ENCODE data around the gene STK32C.
"Not testable (repeated sequence)": the region's sequence is repeated elsewhere in the genome, so short reads cannot be mapped to it uniquely, and the experiment has no call there.

Gene STK32C

DNA sequence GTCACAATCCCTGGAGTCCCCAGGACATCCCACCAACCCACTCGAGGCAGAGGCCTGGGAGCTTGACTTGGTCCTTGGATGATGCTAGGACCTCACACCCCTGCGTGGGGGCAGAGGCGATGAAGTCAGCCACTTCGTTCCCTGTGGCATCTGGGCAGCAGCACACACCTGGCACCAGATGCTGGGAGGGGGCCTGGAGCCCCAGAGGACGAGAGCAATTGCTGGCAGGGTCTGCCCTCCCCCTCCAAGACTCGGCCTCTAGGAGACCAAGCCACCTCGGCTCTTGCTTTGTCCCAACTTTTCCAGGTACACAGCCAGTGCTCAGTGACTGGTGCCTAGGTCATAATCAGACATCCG lies 81.9 kb downstream of the STK32C start:
- H3K27ac ChIP-seq (ENCODE audit: low read depth, low read length): no peak overlapping the region
- no peaks in the 10 kb centered on the region for H3K27me3 ChIP-seq (ENCODE audit: insufficient read depth, low read length)
- no peaks in the 10 kb centered on the region for H3K4me1 ChIP-seq (ENCODE audit: control insufficient read depth, insufficient read depth, low read length, unreplicated experiment)
- H3K4me3 ChIP-seq (ENCODE audit: low read depth, low read length): no peak overlapping the region
- H2AFZ ChIP-seq (ENCODE audit: low read length, unreplicated experiment): no peak overlapping the region
- H3K79me2 ChIP-seq (ENCODE audit: control insufficient read depth, insufficient read depth, low read length, unreplicated experiment): no peaks in the 10 kb centered on the region
- no peaks in the 10 kb centered on the region for H3K36me3 ChIP-seq (ENCODE audit: insufficient read depth, low read length)

GRCh38 chr10:132225073-132225848 lies 82.5 kb downstream of the STK32C start:
- Histone ChIP-seq H3K27me3 (ENCODE audit: insufficient read depth, low read length) (no peaks in the 10 kb centered on the region), H3K4me1 (ENCODE audit: control insufficient read depth, insufficient read depth, low read length, unreplicated experiment) (no peaks in the 10 kb centered on the region), H3K36me3 (ENCODE audit: insufficient read depth, low read length) (no peaks in the 10 kb centered on the region), H3K27ac (ENCODE audit: low read depth, low read length) (no peak overlapping the region), H3K4me3 (ENCODE audit: low read depth, low read length) (no peak overlapping the region), H3K79me2 (ENCODE audit: control insufficient read depth, insufficient read depth, low read length, unreplicated experiment) (no peaks in the 10 kb centered on the region), H2AFZ (ENCODE audit: low read length, unreplicated experiment) (no peak overlapping the region)

DNA sequence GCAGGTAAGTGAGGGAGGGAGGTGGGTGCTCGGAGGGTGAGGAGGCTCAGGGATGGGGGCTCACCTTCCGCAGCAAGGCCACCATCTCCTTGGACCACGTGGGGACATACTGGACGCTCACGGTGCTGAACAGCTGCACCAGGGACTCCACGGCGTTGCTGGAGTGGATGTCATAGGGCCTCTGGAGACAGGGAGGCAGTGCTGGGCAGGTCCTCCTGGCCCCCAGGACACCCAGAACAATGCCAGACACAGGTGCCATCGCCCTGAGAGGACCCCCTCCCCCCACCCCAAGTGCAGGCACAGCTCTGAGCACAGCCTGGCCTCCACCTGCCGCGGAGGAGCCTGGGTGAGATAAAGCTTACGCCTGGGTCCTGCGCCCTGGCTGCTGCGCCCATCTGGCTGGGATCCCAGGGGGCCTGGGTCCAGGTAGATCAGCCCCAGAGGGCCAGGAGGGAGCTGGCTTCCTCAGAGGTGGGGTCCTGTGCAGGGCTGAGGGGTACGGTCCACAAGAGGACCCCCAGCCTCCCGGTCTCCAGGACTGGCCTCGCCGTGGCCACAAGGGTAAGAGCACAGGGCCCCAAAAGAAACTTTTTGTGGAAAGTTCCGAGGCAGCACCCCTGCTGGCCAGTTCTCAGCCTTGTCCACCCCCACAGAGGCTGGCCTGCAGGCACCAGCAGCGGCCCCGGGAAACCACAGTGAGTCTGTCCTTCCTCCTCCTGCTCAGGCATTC lies 83.2 kb downstream of the STK32C start:
- Histone ChIP-seq H3K4me1 (ENCODE audit: control insufficient read depth, insufficient read depth, low read length, unreplicated experiment) (no peaks in the 10 kb centered on the region), H3K79me2 (ENCODE audit: control insufficient read depth, insufficient read depth, low read length, unreplicated experiment) (no peaks in the 10 kb centered on the region), H3K4me3 (ENCODE audit: low read depth, low read length) (no peak overlapping the region), H3K27me3 (ENCODE audit: insufficient read depth, low read length) (no peaks in the 10 kb centered on the region), H3K27ac (ENCODE audit: low read depth, low read length) (no peak overlapping the region), H3K36me3 (ENCODE audit: insufficient read depth, low read length) (no peaks in the 10 kb centered on the region), H2AFZ (ENCODE audit: low read length, unreplicated experiment) (no peak overlapping the region)

DNA sequence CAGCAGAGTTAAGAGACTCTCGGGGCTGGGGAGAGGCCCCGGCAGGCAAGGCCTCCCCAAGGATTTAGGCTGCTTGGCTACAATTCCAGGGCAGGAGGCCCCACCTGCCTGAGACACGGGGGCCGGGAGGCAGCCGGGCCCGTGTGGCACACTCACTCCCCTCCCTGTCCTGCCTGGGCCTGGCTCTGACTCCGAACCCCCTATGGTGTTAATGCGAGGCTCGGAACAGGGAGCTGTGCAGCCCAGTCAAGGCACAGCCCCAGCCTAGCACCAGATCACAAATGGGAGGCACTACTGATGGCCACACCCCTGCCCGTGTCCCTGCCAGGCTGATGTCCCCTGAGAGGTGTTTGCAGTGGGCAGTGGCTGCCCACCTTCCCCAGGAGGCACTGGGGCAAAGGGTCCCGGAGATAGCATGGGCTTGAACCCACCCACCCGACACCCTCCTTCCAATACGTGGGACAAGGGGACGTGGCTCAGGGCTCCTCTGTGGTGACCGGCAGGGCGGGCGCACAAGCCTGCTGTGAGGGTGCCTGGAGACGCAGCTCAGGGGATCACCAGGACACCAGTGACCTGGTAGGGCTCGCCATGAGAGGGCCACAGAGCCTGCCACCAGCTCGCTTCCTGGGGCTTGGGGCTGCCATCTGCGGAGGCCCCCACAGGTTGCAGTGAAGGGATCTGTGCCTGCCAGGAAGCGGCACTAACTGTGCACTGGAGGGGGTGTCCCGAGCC lies 84.0 kb downstream of the STK32C start:
- Histone ChIP-seq H3K27me3 (ENCODE audit: insufficient read depth, low read length) (no peaks in the 10 kb centered on the region), H2AFZ (ENCODE audit: low read length, unreplicated experiment) (no peak overlapping the region), H3K27ac (ENCODE audit: low read depth, low read length) (no peak overlapping the region), H3K4me3 (ENCODE audit: low read depth, low read length) (no peak overlapping the region), H3K36me3 (ENCODE audit: insufficient read depth, low read length) (no peaks in the 10 kb centered on the region), H3K79me2 (ENCODE audit: control insufficient read depth, insufficient read depth, low read length, unreplicated experiment) (no peaks in the 10 kb centered on the region), H3K4me1 (ENCODE audit: control insufficient read depth, insufficient read depth, low read length, unreplicated experiment) (no peaks in the 10 kb centered on the region)

- H3K4me1 ChIP-seq (ENCODE audit: control insufficient read depth, insufficient read depth, low read length, unreplicated experiment): no peaks in the 10 kb centered on the region
- no peak overlapping the region for H3K27ac ChIP-seq (ENCODE audit: low read depth, low read length)
- no peak overlapping the region for H3K4me3 ChIP-seq (ENCODE audit: low read depth, low read length)
- H2AFZ ChIP-seq (ENCODE audit: low read length, unreplicated experiment): no peak overlapping the region
- H3K36me3 ChIP-seq (ENCODE audit: insufficient read depth, low read length): no peaks in the 10 kb centered on the region
- no peaks in the 10 kb centered on the region for H3K27me3 ChIP-seq (ENCODE audit: insufficient read depth, low read length)
- no peaks in the 10 kb centered on the region for H3K79me2 ChIP-seq (ENCODE audit: control insufficient read depth, insufficient read depth, low read length, unreplicated experiment)
Measured at GRCh38 chr10:132223156-132223590, 84.6 kb downstream of the STK32C start.

DNA sequence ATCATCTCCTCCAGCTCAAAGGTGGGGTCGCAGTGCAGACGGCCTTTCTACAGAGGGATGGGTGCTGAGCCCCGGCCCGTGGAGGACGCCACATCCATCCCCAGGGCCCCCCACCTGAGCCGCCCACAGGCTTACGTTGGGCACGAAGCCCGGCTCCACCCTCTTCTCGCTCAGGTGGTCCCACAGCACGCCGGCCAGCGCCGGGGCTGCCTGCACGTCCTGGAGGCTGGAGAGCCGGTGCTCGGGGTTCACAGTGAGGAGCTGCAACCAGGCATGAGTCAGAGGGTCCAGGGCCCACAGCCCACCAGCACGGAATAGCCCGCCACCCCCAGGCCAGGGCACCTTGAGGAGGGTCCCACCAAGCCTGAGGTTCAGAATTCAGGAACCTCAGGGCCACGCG lies 85.0 kb downstream of the STK32C start:
- no peak overlapping the region for H3K27ac ChIP-seq (ENCODE audit: low read depth, low read length)
- no peak overlapping the region for H2AFZ ChIP-seq (ENCODE audit: low read length, unreplicated experiment)
- H3K36me3 ChIP-seq (ENCODE audit: insufficient read depth, low read length): no peaks in the 10 kb centered on the region
- H3K4me3 ChIP-seq (ENCODE audit: low read depth, low read length): no peak overlapping the region
- no peaks in the 10 kb centered on the region for H3K4me1 ChIP-seq (ENCODE audit: control insufficient read depth, insufficient read depth, low read length, unreplicated experiment)
- no peaks in the 10 kb centered on the region for H3K79me2 ChIP-seq (ENCODE audit: control insufficient read depth, insufficient read depth, low read length, unreplicated experiment)
- no peaks in the 10 kb centered on the region for H3K27me3 ChIP-seq (ENCODE audit: insufficient read depth, low read length)

DNA sequence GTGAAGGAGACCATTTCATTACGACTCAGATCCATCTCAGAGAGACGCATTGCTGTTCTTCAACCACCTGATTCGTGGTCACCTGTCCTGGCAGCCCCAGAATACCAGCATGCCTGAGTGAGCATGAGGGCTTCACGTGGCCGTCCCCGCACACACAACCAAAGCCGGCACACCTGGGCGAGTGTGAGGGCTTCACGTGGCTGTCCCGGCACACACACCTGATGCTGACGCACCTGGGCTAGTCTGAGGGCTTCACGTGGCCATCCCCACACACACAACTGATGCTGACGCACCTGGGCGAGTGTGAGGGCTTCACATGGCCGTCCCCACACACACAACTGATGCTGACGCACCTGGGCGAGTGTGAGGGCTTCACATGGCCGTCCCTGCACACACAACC lies 86.8 kb downstream of the STK32C start:
- H3K4me3 ChIP-seq (ENCODE audit: low read depth, low read length); H3K27me3 ChIP-seq (ENCODE audit: insufficient read depth, low read length); H2AFZ ChIP-seq (ENCODE audit: low read length, unreplicated experiment); H3K79me2 ChIP-seq (ENCODE audit: control insufficient read depth, insufficient read depth, low read length, unreplicated experiment); H3K4me1 ChIP-seq (ENCODE audit: control insufficient read depth, insufficient read depth, low read length, unreplicated experiment); H3K36me3 ChIP-seq (ENCODE audit: insufficient read depth, low read length); H3K27ac ChIP-seq (ENCODE audit: low read depth, low read length): not testable (repeated sequence)

- H3K36me3 ChIP-seq (ENCODE audit: insufficient read depth, low read length): no peaks in the 10 kb centered on the region
- no peak overlapping the region for H3K27ac ChIP-seq (ENCODE audit: low read depth, low read length)
Measured at GRCh38 chr10:132220061-132220460, 87.7 kb downstream of the STK32C start.

GRCh38 chr10:132219486-132219885 lies 88.3 kb downstream of the STK32C start:
- Histone ChIP-seq H3K4me3 (ENCODE audit: low read depth, low read length) (no peak overlapping the region), H3K27ac (ENCODE audit: low read depth, low read length) (no peak overlapping the region), H3K4me1 (ENCODE audit: control insufficient read depth, insufficient read depth, low read length, unreplicated experiment) (no peaks in the 10 kb centered on the region), H3K36me3 (ENCODE audit: insufficient read depth, low read length) (no peaks in the 10 kb centered on the region), H2AFZ (ENCODE audit: low read length, unreplicated experiment) (no peak overlapping the region), H3K27me3 (ENCODE audit: insufficient read depth, low read length) (no peaks in the 10 kb centered on the region), H3K79me2 (ENCODE audit: control insufficient read depth, insufficient read depth, low read length, unreplicated experiment) (no peaks in the 10 kb centered on the region)

More at GRCh38 chr10:132220061-132220460, 87.7 kb downstream of the STK32C start:
- Histone ChIP-seq H3K27me3 (ENCODE audit: insufficient read depth, low read length) (no peaks in the 10 kb centered on the region), H3K4me1 (ENCODE audit: control insufficient read depth, insufficient read depth, low read length, unreplicated experiment) (no peaks in the 10 kb centered on the region), H3K79me2 (ENCODE audit: control insufficient read depth, insufficient read depth, low read length, unreplicated experiment) (no peaks in the 10 kb centered on the region), H3K4me3 (ENCODE audit: low read depth, low read length) (no peak overlapping the region), H2AFZ (ENCODE audit: low read length, unreplicated experiment) (no peak overlapping the region)

DNA sequence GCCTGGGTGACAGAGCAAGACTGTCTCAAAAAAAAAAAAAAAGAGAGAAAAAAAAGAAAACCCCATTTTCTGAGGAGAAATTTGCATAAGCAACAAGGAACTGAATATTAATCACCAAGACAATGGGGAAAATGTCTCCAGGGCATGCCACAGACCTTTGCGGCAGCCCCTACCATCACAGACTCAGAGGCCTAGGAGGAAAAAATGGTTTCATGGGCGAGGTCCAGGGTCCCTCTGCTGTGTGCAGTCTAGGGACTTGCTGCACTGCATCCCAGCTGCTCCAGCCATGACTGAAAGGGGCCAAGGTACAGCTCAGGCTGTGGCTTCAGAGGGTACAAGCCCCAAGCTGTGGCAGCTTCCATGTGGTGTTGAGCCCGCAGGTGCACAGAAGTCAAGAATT lies 91.3 kb downstream of the STK32C start:
- not testable (repeated sequence) for H3K27me3 ChIP-seq (ENCODE audit: insufficient read depth, low read length); H3K36me3 ChIP-seq (ENCODE audit: insufficient read depth, low read length); H3K27ac ChIP-seq (ENCODE audit: low read depth, low read length); H2AFZ ChIP-seq (ENCODE audit: low read length, unreplicated experiment); H3K4me1 ChIP-seq (ENCODE audit: control insufficient read depth, insufficient read depth, low read length, unreplicated experiment); H3K79me2 ChIP-seq (ENCODE audit: control insufficient read depth, insufficient read depth, low read length, unreplicated experiment); H3K4me3 ChIP-seq (ENCODE audit: low read depth, low read length)

Measured in ACC112 (cell line).